GM23248 (cell line): ENCODE measurements around the gene MYOM3.

ENCODE experiments used
- EZH2 ChIP-seq: fragments of 200-600 bp; sonication (generic); IDR thresholded peaks from 2 replicates; pipeline ENCODE4 v1.6.1; 2018; ENCODE audit warnings: antibody characterized with exemption, mild to moderate bottlenecking; ENCODE audit not compliant: insufficient read depth, poor library complexity, severe bottlenecking
- EZH2phosphoT487 ChIP-seq: fragments of 200-600 bp; sonication (generic); IDR thresholded peaks from 2 replicates; pipeline ENCODE4 v1.6.1; 2018; ENCODE audit warnings: antibody characterized with exemption, moderate library complexity, mild to moderate bottlenecking, low read depth; ENCODE audit not compliant: insufficient read depth

- TF ChIP-seq EZH2 (no peak), EZH2phosphoT487 (no peak)
Measured at GRCh38 chr1:24119489-24119858, 7.5 kb upstream of the MYOM3 start.
